ENCODE data around the gene C2orf42.

GRCh38 chr2:70103531-70104061 is 87.2 kb downstream of the C2orf42 start:
- TF ChIP-seq CTCF (IDR thresholded peaks at IDR 0.05; ENCODE audit: low read depth, low read length, missing input control) (no peak), REST (IDR thresholded peaks at IDR 0.05) (no peak), MAX (IDR thresholded peaks at IDR 0.05) (no peak), TAF1 (conservative IDR thresholded peaks at IDR 0.05) (no peak), GABPA (IDR thresholded peaks at IDR 0.05 in 1 of 2, conservative IDR thresholded peaks at IDR 0.05 in 1 of 2) (no peak), JUND (IDR thresholded peaks at IDR 0.05) (no peak), YY1 (IDR thresholded peaks at IDR 0.05) (peak; percentile 13), RXRA (IDR thresholded peaks at IDR 0.05) (no peak), SP1 (IDR thresholded peaks at IDR 0.05) (no peak)

Measured in liver (tissue), 3 donors.